GM08714 (cell line): ENCODE data around the gene EDEM3.
"Not testable (repeated sequence)": the region's sequence is repeated elsewhere in the genome, so short reads cannot be mapped to it uniquely, and the experiment has no call there.

Experiments used
- H3K4me3 ChIP-seq: fragments of 200-500 bp; sonication (Bioruptor generic); 2 replicates; pipeline ENCODE4 v1.5.1; 2014; ENCODE audit warnings: mild to moderate bottlenecking, low read length, inconsistent platforms
- ZNF274 ChIP-seq: IDR thresholded peaks from 2 replicates; pipeline ENCODE4 v1.6.1; 2012; ENCODE audit warnings: mild to moderate bottlenecking, low read depth, low read length

Gene EDEM3

GRCh38 chr1:184775885-184776284 is 21.2 kb upstream of the EDEM3 start:
- no peak for TF ChIP-seq ZNF274
- H3K4me3 ChIP-seq = no peak overlapping the region

- no peak for TF ChIP-seq ZNF274
Observed at GRCh38 chr1:184775329-184775728, 20.7 kb upstream of the EDEM3 start.

GRCh38 chr1:184773762-184774320 is 19.2 kb upstream of the EDEM3 start:
- no peak for TF ChIP-seq ZNF274
- no peak overlapping the region for H3K4me3 ChIP-seq

More at GRCh38 chr1:184775329-184775728, 20.7 kb upstream of the EDEM3 start:
- no peak overlapping the region for H3K4me3 ChIP-seq

- H3K4me3 ChIP-seq = no peak overlapping the region
- no peak for TF ChIP-seq ZNF274
Observed at GRCh38 chr1:184771190-184771691, 16.6 kb upstream of the EDEM3 start.

GRCh38 chr1:184770181-184770979 is 15.7 kb upstream of the EDEM3 start:
- no peak for TF ChIP-seq ZNF274

GRCh38 chr1:184769241-184769640 is 14.6 kb upstream of the EDEM3 start:
- no peak overlapping the region for H3K4me3 ChIP-seq
- no peak for TF ChIP-seq ZNF274

More at GRCh38 chr1:184770181-184770979, 15.7 kb upstream of the EDEM3 start:
- no peak overlapping the region for H3K4me3 ChIP-seq

GRCh38 chr1:184768467-184768866 is 13.8 kb upstream of the EDEM3 start:
- no peak for TF ChIP-seq ZNF274
- no peak overlapping the region for H3K4me3 ChIP-seq

- H3K4me3 ChIP-seq = no peak overlapping the region
- no peak for TF ChIP-seq ZNF274
Observed at GRCh38 chr1:184767591-184767990, 12.9 kb upstream of the EDEM3 start.

- TF ChIP-seq ZNF274 = no peak
- H3K4me3 ChIP-seq = no peak overlapping the region
Observed at GRCh38 chr1:184764483-184764882, 9.8 kb upstream of the EDEM3 start.

- not testable (repeated sequence) for H3K4me3 ChIP-seq
Observed at GRCh38 chr1:184763520-184763919, 8.9 kb upstream of the EDEM3 start.

GRCh38 chr1:184761969-184762485 is 7.4 kb upstream of the EDEM3 start:
- no peak for TF ChIP-seq ZNF274
- no peak overlapping the region for H3K4me3 ChIP-seq

GRCh38 chr1:184759651-184760050 is 5.0 kb upstream of the EDEM3 start:
- no peak overlapping the region for H3K4me3 ChIP-seq
- TF ChIP-seq ZNF274 = no peak

- H3K4me3 ChIP-seq = no peak overlapping the region
- no peak for TF ChIP-seq ZNF274
Observed at GRCh38 chr1:184759112-184759511, 4.5 kb upstream of the EDEM3 start.

GRCh38 chr1:184757891-184758290 is 3.2 kb upstream of the EDEM3 start:
- no peak overlapping the region for H3K4me3 ChIP-seq

GRCh38 chr1:184757406-184757805 is 2.7 kb upstream of the EDEM3 start:
- TF ChIP-seq ZNF274 = no peak
- no peak overlapping the region for H3K4me3 ChIP-seq

More at GRCh38 chr1:184757891-184758290, 3.2 kb upstream of the EDEM3 start:
- TF ChIP-seq ZNF274 = no peak
